ENCODE data around the gene TBC1D30.

DNA sequence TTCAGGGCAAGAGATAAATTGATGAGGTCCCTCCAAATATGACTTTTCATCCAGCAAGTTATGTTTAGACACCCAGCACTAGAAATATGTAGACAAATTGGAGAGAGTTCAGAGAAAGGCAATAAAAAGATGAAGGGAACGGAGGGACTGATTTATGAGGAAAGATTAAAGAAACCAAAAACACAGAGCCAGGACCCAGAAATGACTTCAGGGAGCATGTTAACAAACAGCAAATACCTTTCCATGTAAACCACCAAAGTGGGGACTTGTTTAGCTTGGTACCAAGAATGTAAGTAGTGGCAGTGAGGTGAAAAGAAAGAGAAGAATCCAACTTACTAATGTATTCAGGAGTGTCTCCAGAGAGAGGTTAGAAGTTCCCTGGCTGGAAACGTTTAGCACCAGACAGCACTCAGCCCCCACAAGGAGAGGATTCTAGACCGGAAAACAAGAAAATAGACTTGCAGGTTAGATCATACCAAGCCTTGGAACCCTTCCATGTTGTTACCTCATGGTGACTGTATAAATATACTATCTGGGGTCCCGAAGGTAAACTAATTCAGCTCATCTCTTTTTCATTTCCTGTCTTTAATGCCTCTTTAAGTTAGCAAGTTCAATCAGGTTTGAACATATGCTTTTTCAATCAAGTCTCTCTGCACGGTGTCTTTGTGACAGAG is 79.2 kb downstream of the TBC1D30 start:
- TF ChIP-seq, protein P1, sequence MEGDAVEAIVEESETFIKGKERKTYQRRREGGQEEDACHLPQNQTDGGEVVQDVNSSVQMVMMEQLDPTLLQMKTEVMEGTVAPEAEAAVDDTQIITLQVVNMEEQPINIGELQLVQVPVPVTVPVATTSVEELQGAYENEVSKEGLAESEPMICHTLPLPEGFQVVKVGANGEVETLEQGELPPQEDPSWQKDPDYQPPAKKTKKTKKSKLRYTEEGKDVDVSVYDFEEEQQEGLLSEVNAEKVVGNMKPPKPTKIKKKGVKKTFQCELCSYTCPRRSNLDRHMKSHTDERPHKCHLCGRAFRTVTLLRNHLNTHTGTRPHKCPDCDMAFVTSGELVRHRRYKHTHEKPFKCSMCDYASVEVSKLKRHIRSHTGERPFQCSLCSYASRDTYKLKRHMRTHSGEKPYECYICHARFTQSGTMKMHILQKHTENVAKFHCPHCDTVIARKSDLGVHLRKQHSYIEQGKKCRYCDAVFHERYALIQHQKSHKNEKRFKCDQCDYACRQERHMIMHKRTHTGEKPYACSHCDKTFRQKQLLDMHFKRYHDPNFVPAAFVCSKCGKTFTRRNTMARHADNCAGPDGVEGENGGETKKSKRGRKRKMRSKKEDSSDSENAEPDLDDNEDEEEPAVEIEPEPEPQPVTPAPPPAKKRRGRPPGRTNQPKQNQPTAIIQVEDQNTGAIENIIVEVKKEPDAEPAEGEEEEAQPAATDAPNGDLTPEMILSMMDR (IDR thresholded peaks at IDR 0.05; ENCODE audit: low read depth, low read length, poor library complexity, severe bottlenecking): no peak
- TF ChIP-seq EZH2phosphoT487 (IDR thresholded peaks at IDR 0.05; ENCODE audit: borderline replicate concordance, low read length): no peak

Data from DOHH2 (cell line).